PFSK-1 (cell line): ENCODE data around the gene CLIC4.

ENCODE experiments used
- POLR2AphosphoS5 ChIP-seq: IDR thresholded peaks from 2 replicates; pipeline ENCODE4 v1.6.1; 2012; ENCODE audit warnings: low read depth, mild to moderate bottlenecking, control low read depth, low read length, moderate library complexity
- SIN3A ChIP-seq: IDR thresholded peaks from 2 replicates; pipeline ENCODE4 v1.6.1; 2012; ENCODE audit warnings: mild to moderate bottlenecking, low read length, moderate library complexity, borderline replicate concordance; ENCODE audit not compliant: insufficient read depth
- TAF1 ChIP-seq: IDR thresholded peaks from 2 replicates; pipeline ENCODE4 v1.6.1; 2012; ENCODE audit warnings: low read length, control low read depth, borderline replicate concordance; ENCODE audit not compliant: insufficient read depth
- TF ChIP-seq, protein P1 (sequence below), 2 experiments: IDR thresholded peaks; 2 replicates each; pipeline versions ENCODE4 v1.6.1 to v1.8.0; 2011 to 2012; ENCODE audit warnings: low read depth in 2 of 2, low read length in 2 of 2, control low read depth in 1 of 2, inconsistent platforms in 1 of 2, mild to moderate bottlenecking in 1 of 2, moderate library complexity in 1 of 2; ENCODE audit not compliant: insufficient read depth in 1 of 2

DNA sequence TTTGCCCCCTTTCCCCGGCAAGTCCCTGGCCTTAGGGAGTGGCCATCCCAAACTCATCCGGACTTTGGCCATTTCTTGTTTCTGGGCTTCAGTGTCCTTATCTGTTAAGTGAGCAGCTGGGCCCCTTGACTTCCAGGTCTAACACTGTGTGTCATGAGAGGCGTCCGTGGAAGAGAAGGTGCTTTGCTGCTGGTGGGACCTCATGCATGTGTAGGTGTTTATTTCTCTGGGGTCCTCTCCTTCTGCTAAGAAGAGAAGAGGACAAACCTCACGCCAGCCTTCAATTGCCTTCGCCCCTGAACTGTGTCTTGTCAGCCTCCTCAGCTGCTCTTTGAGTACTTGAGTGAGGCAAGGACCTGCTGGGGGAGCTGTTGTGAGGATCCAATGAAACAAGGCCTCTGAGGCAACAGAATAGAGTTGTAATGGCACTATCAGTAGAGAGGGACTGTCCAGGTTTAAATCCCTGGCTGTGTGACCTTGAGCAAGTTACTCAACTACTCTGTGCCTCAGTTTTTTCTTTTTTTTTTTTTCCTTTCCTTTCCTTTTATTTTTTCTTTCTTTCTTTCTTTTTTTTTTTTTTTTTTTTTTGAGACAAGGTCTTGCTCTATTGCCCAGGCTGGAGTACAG, 112.4 kb downstream of the CLIC4 start:
- no peak for TF ChIP-seq POLR2AphosphoS5
- no peak for TF ChIP-seq TAF1
- no peak for TF ChIP-seq SIN3A
- TF ChIP-seq, protein P1, sequence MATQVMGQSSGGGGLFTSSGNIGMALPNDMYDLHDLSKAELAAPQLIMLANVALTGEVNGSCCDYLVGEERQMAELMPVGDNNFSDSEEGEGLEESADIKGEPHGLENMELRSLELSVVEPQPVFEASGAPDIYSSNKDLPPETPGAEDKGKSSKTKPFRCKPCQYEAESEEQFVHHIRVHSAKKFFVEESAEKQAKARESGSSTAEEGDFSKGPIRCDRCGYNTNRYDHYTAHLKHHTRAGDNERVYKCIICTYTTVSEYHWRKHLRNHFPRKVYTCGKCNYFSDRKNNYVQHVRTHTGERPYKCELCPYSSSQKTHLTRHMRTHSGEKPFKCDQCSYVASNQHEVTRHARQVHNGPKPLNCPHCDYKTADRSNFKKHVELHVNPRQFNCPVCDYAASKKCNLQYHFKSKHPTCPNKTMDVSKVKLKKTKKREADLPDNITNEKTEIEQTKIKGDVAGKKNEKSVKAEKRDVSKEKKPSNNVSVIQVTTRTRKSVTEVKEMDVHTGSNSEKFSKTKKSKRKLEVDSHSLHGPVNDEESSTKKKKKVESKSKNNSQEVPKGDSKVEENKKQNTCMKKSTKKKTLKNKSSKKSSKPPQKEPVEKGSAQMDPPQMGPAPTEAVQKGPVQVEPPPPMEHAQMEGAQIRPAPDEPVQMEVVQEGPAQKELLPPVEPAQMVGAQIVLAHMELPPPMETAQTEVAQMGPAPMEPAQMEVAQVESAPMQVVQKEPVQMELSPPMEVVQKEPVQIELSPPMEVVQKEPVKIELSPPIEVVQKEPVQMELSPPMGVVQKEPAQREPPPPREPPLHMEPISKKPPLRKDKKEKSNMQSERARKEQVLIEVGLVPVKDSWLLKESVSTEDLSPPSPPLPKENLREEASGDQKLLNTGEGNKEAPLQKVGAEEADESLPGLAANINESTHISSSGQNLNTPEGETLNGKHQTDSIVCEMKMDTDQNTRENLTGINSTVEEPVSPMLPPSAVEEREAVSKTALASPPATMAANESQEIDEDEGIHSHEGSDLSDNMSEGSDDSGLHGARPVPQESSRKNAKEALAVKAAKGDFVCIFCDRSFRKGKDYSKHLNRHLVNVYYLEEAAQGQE (IDR thresholded peaks at IDR 0.05; ENCODE audit: insufficient read depth in 1 of 2, low read depth in 2 of 2, low read length in 2 of 2), result no peak
